GM20431 (cell line): ENCODE data around the gene ORC3.
"Not testable (repeated sequence)": the region's sequence is repeated elsewhere in the genome, so short reads cannot be mapped to it uniquely, and the experiment has no call there.

Source experiments
- in situ Hi-C: fragments of 300-500 bp; cut with MseI, MboI; formaldehyde crosslinking; loops from one replicate; pipeline ENCODE4 v1.15.0; 2020; ENCODE audit warnings: low sequenced_read_pairs; ENCODE audit not compliant: unreplicated experiment

Gene ORC3

DNA sequence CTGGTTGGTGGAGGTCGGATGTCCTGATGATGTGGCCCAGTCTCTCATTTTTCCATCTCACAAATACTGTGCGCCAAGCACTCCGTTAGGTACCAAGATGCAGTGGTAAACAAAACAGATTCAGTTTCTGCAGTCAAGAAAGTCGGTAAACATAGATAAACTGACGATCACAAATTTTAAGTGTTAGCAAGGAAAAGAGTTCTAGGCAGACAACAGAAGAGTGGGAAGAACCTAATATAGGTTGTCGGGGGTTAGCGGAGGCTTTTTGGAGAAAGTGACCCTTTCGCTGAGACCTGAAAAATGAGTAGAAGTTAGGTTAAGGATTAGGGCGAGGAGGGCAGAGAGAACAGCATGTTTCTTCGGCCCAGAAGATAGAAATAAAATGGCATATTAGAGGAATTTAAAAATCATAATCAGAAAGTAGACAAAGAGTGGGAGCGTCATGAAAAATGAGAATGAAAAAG lies 514 bp downstream of the ORC3 start:
- in situ Hi-C loops = no loop called here

DNA sequence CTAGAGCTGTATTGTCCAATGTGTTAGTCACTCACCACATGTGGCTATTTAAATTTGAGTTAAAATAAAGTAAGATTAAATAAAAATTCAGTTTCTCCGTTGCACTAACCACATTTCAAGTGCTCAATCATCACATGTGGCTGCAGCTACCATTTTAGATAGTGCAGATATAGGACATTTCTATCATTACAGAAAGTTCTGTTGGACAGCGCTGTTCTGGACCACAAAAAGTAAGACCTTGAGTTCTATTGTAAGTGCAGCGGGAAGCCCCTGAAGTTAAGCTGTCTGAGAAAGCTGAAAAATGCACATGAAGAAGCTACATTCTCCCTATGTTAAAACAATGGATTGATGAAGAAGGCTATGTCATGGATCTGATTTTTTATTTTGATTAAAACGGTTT lies 1.1 kb downstream of the ORC3 start:
- in situ Hi-C loops = no loop called here

DNA sequence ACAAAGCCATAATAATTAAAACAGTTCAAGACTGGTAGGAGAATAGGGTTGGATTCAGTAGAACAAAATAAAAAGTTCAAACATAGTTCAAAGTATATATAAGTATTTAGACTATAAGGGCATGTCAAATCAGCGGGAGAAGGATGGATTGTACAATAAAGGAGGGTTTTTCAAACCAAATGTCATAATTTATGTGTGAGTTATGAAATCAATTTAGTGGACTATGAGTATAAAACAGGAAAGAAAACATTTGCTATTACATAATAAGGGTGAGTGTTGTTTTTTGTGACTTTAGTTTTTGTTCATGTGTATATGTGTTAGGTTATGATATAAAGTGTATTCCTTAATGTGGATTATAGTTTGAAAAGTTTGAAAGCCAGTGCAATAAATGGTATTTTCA lies 10.6 kb downstream of the ORC3 start:
- in situ Hi-C loops = no loop called here

DNA sequence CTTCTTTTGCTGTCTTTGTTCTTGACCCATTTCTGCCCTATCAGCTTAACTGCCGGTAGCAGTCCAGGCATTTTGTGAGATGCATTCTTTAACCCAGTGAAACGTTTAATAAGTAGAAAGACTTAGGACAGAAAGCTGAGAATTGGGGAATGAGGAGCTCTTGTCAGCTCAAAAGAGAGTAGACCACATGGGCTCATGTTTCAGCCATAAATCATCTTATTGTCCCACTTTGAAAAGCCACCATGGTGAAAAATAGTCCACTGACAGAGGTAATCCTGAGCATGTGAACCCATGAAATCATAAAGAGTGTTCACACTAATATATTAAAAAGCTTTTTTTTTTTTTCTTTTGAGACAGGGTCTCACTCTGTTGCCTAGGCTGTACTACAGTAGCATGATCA lies 16.3 kb downstream of the ORC3 start:
- in situ Hi-C loops = no loop called here

DNA sequence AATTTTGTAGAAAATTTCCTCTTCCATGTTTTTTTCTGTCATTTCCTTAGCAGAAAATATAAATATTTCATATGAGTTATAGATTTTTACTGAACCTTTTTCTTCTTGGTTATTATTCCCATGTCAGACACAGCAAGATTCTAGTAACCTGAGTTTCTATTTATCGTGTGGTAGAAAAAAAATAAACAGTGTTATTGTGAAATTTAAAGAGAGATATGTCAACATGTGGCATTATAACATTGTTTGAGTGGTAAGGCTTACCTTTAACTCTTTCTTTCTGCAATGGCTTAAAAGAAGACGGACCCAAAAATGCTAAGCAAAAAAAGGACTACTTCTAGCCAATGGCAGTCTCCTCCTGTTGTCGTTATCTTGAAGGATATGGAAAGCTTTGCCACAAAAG lies 18.9 kb downstream of the ORC3 start:
- in situ Hi-C loops = no loop called here

DNA sequence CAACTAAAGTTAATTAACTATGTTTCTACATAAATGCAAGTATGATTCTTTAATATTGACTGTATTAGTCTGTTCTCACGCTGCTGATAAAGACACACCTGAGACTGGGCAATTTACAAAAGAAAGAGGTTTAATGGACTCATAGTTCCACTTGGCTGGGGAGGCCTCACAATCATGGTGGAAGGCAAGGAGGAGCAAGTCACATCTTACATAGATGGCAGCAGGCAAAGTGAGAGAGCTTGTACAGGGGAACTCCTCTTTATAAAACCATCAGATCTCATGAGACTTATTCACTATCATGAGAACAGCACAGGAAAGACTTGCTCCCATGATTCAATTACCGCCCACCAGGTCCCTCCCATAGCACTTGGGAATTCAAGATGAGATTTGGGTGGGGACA lies 23.1 kb downstream of the ORC3 start:
- in situ Hi-C loops = not testable (repeated sequence)

DNA sequence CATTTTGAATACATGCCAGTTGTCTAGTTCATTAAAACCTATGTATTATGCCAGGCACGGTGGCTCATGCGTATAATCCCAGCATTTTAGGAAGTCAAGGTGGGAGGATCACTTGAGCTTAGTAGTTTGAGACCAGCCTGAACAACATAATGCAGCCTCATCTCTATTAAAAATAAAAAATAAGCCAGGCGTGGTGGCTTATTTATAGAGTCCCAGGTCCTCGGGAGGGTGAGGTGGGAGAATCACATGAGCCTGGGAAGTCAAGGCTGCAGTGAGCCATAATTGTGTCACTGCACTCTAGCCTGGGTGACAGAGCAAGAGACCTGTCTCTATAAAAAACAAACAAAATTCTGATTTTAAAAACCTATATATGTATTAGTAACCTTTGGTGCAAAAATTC lies 27.5 kb downstream of the ORC3 start:
- in situ Hi-C loops = no loop called here

DNA sequence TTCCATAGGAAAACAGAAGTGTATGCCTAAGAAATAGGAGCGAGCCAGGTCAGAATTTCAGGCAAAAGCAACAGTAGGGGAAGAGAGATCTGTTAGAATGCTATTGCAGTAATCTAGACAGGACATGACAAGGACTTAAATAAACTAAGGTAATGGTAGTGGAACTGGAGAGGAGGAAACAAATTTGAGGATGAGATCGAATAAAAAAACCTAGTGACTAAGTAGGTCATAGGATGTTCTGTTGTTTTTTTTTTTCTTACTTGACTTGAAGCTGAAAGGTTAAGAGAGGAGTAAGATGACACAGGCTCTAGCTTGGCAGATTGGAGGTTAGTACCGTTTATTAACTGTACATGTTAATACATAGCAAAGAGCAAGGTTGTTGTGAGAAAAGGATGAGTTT lies 28.6 kb downstream of the ORC3 start:
- in situ Hi-C loops = no loop called here

DNA sequence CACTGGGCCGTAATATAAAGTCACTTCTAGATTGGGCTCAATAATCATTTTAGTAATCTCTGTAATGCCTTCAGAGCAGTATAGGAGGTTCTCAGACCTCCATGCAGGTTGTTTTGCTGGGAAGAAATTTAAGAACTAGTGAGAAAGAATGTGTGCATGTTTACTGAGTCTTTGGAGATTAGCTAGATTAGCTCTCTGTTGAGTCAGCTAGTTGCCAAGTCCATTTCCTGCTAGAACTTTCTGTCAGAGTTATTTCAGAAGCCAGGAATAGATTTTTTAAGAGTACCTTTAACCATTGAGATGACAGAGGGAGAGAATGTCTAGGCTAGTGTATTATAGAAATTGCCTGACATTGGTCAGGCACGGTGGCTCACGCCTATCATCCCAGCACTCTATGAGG lies 33.3 kb downstream of the ORC3 start:
- in situ Hi-C loops = no loop called here

DNA sequence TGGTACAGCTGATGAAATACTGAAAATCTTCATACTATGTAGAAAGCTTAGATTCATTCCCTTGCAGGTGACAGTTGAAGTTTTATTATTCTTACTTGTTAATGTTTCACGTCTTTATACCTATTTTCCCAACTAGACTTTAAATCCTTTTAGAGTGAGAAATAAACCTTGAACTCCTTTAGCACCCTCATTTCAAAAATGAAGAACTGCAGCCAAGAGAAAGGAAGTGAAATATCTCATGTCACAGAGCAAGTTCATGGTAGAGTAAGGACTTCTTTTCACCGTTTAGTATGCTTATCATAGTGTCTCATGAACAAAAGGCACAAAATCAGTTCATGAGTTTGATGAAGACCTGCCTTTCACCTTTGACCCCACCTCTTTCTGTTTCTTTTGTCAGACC lies 38.5 kb downstream of the ORC3 start:
- in situ Hi-C loops = no loop called here

DNA sequence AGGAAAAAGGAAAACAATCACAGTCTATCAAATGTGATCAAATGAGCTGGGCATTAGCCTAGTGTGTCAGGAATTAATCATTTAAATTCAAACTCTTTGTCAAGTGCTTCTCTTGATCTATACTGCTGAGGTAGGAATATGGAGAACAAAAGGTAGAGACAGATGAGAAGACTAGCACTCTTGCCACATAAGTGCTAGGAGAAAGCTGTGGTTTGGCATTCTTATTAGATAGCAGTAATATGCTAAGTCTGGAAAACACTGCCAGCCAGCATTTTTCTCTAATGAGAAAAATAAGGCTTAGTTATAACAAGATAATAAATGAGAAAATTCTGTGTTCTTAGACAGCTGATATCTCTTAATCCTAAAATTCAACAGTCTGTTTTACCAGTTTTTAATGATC lies 38.9 kb downstream of the ORC3 start:
- in situ Hi-C loops = no loop called here

DNA sequence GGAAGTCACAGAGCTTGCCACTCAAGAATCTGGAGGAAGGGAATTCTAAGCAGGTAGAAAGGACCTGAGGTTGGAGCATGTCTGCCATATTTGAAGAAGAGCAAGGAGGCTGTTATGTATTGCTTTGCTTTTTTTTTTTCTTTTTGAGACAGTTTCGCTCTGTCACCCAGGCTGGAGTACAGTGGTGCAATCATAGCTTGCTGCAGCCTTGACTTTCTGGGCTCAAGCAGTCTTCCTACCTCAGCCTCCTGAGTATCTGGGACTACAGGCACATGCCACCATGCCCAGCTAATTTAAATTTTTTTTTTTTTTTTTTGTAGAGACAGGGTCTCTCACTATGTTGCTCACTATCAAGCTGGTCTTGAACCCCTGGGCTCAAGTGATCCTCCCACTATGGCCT lies 40.8 kb downstream of the ORC3 start:
- in situ Hi-C loops = no loop called here

DNA sequence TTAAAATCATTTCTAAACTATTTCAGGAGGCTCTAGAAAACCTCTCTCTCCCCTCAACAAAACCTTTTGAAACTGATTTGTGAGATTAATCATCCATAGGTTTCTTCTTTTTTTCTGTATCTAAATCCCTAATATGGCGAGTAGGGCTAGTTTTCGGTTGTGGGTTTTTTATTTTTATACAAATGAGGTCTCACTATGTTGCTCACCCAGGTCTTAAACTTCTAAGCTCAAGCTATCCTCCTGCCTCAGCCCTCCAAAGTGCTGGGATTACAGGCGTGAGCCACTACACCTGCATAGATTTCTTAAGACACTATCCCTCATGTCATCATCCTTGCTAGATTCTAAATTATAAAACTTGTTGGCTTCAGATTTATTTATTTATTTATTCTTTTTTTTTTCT lies 43.9 kb downstream of the ORC3 start:
- in situ Hi-C loops = no loop called here

DNA sequence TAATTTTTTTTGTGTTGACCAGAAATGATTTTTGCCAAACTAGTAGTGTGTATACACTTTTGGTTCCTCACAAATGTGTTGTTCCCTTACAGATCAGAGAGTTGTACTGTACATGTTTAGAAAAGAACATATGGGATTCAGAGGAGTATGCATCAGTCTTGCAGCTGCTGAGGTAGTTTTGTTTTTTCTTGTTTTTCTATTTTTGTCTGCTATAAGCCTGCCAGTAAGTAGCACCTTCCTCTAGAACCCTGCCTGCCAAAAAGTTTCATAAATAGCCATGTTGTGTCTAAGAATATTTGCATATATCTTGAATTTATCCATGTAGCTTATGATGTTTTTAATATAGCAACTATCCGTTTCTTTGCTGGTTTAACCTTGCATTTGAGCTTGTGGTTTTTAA lies 46.4 kb downstream of the ORC3 start:
- in situ Hi-C loops = no loop called here

DNA sequence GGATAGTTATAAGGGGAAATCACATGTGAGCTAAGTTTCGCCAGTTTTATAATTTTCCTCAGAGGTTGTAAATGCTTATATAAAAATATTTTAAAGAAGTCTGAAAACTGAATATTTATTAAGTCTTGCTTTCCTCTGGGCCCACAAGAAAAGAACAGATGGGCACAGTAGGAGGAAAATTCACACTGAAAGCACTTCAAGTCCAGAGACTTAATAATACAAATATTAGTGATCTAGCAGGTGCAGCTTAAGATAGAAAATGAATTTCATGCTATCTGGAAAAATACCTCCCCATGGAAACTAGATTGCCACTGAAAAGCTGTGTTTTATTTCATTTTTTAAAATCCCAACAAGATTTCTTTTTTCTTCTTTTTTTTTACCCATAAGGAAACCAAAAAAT lies 47.2 kb downstream of the ORC3 start:
- in situ Hi-C loops = no loop called here

DNA sequence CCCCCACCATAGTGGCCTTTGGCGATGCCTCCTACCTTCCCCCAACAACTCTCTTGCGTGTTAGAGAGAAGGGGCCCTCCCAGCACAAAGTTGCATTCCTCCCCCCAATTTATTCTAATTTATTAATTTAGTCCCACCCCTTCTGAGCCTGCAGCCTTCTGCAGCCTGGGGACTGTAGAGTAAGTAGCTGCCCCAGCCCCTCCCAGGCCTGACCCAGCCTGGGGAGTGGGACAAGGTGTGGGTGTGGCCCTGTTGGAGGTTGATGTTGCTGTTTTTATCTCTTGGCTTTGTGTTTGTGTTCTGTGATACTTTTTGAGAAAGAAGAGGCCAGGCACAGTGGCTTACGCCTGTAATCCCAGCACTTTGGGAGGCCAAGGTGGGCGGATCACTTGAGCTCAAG lies 49.4 kb downstream of the ORC3 start:
- in situ Hi-C loops = no loop called here

DNA sequence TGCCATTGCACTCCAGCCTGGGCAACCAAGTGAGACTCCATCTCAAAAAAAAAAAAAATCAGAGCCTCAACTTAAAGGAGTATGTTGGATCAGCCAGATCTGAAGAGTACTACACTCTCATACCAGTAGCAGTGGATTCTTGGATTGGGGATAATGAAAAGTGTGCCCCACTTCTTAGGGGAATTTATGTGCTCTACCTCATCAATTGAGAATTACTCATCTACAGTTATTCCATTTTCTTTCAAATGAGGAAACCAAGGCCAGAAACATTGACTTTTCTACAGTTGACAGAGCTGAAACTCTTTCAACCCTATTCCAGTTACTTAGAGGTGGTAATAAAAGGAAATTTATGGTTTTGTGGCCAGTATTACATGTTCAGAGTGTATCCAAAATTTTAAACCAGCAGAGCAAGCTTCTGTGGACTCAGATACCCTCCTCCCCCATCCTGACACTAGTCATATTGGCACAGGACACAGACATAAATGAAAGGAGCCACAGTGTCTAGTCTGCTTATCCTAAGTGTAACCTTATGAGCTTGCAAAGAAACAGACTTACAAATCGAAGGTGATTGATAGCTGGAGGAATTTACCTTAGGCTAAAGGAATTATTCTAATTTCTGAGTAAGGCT lies 51.2 kb downstream of the ORC3 start:
- in situ Hi-C loops = no loop called here

DNA sequence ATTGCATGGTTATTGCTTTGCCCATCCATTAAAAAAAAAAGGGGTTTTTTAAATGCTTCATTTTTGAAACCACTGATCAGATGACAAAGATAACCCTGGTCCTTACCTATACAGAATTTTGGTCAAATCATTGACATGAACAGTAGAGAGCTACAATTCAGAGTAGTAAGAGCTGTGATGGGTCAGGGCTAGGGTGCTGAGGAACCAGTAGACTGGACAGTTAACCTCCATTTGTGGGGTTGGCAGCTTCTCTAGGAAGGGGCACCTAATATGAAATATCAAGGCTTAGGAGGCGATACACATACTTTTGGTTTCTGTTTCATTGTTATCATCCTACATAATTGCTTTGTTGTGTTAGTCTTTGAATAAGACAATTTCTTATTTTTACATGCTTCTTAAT lies 55.1 kb downstream of the ORC3 start:
- in situ Hi-C loops = no loop called here

DNA sequence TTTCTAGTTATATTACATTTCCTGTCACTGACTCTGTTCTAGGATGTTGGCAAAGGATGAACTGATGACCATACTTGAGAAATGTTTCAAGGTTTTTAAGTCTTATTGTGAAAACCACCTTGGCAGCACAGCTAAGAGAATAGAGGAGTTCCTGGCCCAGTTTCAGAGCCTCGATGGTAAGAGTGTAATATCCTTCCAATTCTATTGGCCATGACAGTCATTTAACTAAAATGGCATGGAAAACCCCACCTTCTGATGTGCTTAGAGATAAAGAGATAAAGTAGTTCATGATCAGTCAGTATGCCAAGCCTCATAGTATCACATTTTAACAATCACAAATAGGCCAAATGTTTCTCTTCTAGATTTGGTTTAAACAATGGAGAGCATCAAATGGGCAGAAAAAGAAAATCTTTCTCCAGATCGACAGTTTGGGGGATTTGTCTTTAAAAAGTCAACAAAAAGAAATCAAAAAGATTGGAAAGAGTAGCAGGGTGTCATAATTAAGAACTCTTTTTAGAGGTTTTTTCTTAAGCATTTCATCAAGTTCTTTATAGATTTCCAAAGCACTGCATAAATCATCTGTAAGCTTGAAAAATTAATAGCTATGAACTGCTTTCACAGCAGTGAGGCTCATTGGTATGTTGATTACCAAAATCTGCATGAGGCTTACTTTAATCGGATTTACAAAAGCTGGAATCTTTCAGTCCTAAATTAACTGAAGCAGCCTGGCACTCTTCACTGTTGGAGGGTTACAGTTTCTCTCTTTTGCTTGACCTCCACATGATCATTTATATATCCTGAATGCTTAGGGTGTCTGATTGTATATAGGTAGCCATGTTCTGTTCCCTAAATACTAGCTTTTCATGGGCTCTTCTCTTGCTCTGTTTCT lies 63.4 kb downstream of the ORC3 start:
- in situ Hi-C loops = no loop called here

DNA sequence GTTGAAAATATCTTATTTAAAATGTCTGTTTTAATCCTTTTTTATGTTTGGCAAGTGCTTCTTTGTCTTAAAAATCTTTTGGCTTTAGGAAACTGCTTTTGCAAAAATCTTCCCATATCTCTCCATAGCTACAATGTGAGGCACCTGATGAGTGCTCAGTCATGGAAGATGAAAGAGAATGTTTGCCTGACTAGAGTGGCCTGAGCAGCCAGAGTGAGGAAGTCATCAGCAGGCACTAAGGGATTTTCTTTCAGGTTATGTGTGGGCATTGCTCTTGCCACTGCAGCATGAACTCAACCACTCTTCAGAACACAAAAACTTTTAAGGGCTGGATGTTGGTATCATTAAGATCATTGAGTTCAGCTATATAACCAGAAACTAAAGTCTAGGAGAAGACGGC lies 64.2 kb downstream of the ORC3 start:
- in situ Hi-C loops = no loop called here

DNA sequence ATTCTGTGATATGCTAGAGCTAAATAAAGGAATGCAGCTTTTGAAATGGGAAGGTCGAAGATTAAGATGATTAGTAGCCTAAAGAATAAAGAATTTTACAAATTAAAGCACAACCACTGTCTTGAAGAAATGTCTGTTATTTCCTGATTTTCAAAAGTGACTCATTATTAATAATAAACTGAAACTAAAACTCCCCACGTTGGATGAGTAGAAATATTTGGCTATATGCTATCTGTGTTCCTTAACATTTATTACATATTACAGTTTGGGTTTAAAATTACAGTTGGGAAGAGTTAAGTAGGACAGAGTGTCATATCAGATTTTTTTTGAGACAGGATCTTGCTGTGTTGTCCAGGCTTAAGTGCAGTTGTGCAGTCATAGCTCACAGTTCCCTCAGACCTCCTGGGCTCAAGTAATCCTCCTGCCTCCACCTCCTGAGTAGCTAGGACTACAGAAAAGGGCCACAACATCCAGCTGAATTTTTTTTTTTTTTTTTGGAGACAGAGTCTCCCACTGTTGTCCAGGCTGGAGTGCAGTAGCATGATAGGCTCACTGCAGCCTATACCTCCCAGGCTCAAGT lies 65.0 kb downstream of the ORC3 start:
- in situ Hi-C loops = no loop called here
